HepG2 (cell line): Measurements from ENCODE around the gene ANTXR1. TPM values are rescaled to one million over a fixed set of nuclear protein-coding genes. Genes with fewer than 3 reads are reported as not detected.

Experiments
- ATAC-seq: fragments of 200-7000 bp; cut with Tn5 transposase; 3 replicates; pipeline ENCODE4 v1.9.1; 2020; ENCODE audit warnings: mild to moderate bottlenecking, moderate library complexity
- BruUV-seq: library from RNA; stranded (reverse); fragments of 400-500 nt; replicated peaks from 2 replicates; lab custom pipeline; 2021; lab: Mats Ljungman, UMichigan
- CTCF ChIA-PET: fragments of 300-600 bp; formaldehyde crosslinking; extraction: SDS; loops from one replicate; lab custom pipeline; 2021; ENCODE audit warnings: low total read pairs, inconsistent platforms, low intra/inter-chr PET ratio; lab: Yijun Ruan, JAX
- POLR2A ChIA-PET: fragments of 350-600 bp; sonication (Branson Sonifier 250); formaldehyde crosslinking; loops from one replicate; lab custom pipeline; 2020; ENCODE audit warnings: antibody characterized with exemption, inconsistent platforms; lab: Yijun Ruan, JAX
- DNase-seq: peaks from one replicate; pipeline ENCODE4 v3.0.0-alpha.2; 2015; ENCODE audit warnings: low spot score
- FAIRE-seq: peaks from 3 replicates; lab custom pipeline; 2011; peaks lifted over from hg19 to GRCh38; lab: Jason Lieb, UNC
- H2AFZ ChIP-seq: one replicate; pipeline ENCODE4 v1.6.1; 2011; ENCODE audit warnings: low read length, inconsistent platforms
- H3K27ac ChIP-seq: fragments of 300-600 bp; 3 replicates; pipeline ENCODE4 v1.8.0; 2011; ENCODE audit warnings: mixed run types, mild to moderate bottlenecking, mixed read lengths, low read length, inconsistent platforms; ENCODE audit not compliant: insufficient read depth; ENCODE audit errors: extremely low read length
- H3K27me3 ChIP-seq, 2 experiments: fragments of 200-600 bp in 1 of 2; 2 replicates in 1 of 2; 3 replicates in 1 of 2; pipeline versions ENCODE4 v1.6.0 to v1.8.0; 2011; ENCODE audit warnings: low read length in 2 of 2, mild to moderate bottlenecking in 2 of 2, moderate library complexity in 2 of 2, inconsistent platforms in 1 of 2; ENCODE audit not compliant: insufficient read depth in 2 of 2, control insufficient read depth in 1 of 2
- H3K36me3 ChIP-seq, 2 experiments: fragments of 200-600 bp in 1 of 2; replicated peaks in 1 of 2; 2 replicates in 1 of 2; 3 replicates in 1 of 2; pipeline versions ENCODE4 v1.5.1 to v1.8.0; 2011; ENCODE audit warnings: low read length in 2 of 2, inconsistent platforms in 1 of 2; ENCODE audit not compliant: insufficient read depth in 2 of 2, control insufficient read depth in 1 of 2
- H3K4me1 ChIP-seq: 2 replicates; pipeline ENCODE4 v1.5.1; 2012; ENCODE audit warnings: low read length, inconsistent platforms; ENCODE audit not compliant: insufficient read depth
- H3K4me2 ChIP-seq: 2 replicates; pipeline ENCODE4 v1.6.0; 2011; ENCODE audit warnings: low read depth, low read length, inconsistent platforms
- H3K4me3 ChIP-seq, 3 experiments: fragments of 200-600 bp in 1 of 3; sonication (generic), shearing (Covaris generic) in 1 of 3; replicated peaks in 1 of 3; 2 replicates each; pipeline ENCODE4 v1.5.1; 2011 to 2016; ENCODE audit warnings: low read length in 3 of 3, inconsistent platforms in 2 of 3, low read depth in 2 of 3, mild to moderate bottlenecking in 2 of 3, control low read depth in 1 of 3, mixed read lengths in 1 of 3; ENCODE audit not compliant: insufficient read depth in 1 of 3
- H3K79me2 ChIP-seq: one replicate; pipeline ENCODE4 v1.6.1; 2011; ENCODE audit warnings: low read length, inconsistent platforms; ENCODE audit not compliant: insufficient read depth
- H3K9ac ChIP-seq: 2 replicates; pipeline ENCODE4 v1.6.0; 2011; ENCODE audit warnings: mild to moderate bottlenecking, low read depth, low read length, inconsistent platforms; ENCODE audit not compliant: insufficient read depth
- H3K9me3 ChIP-seq: 2 replicates; pipeline ENCODE4 v1.5.1; 2012; ENCODE audit warnings: mild to moderate bottlenecking, low read length
- H4K20me1 ChIP-seq: 2 replicates; pipeline ENCODE4 v1.6.0; 2011; ENCODE audit warnings: inconsistent platforms, mild to moderate bottlenecking, low read length, moderate library complexity; ENCODE audit not compliant: insufficient read depth
- ATF7 ChIP-seq, 2 experiments: fragments of 450-650 bp in 1 of 2; sonication (generic) in 1 of 2; formaldehyde crosslinking in 1 of 2; IDR thresholded peaks; 2 replicates each; pipeline versions ENCODE4 v1.4.0 to v1.6.1; 2016 to 2020; ENCODE audit warnings: antibody characterized with exemption in 1 of 2, mild to moderate bottlenecking in 1 of 2, missing genetic modification reagents in 1 of 2
- BRD4 ChIP-seq: sonication (generic); formaldehyde crosslinking; IDR thresholded peaks from 2 replicates; pipeline ENCODE4 v1.4.0; 2020; ENCODE audit warnings: missing genetic modification reagents
- CREB1 ChIP-seq, 2 experiments: fragments of 450-650 bp in 1 of 2; IDR thresholded peaks; 2 replicates each; pipeline ENCODE4 v1.6.1; 2016 to 2017; ENCODE audit warnings: control low read depth in 1 of 2, mild to moderate bottlenecking in 1 of 2, missing compliant biosample characterization in 1 of 2, missing genetic modification characterization in 1 of 2
- FOXM1 ChIP-seq: sonication (generic); formaldehyde crosslinking; IDR thresholded peaks from 2 replicates; pipeline ENCODE4 v1.5.0; 2020; ENCODE audit warnings: missing genetic modification reagents
- HMG20B ChIP-seq: conservative IDR thresholded peaks from 2 replicates; pipeline ENCODE4 v1.6.1; 2016; ENCODE audit warnings: missing genetic modification reagents, missing compliant biosample characterization
- RXRA ChIP-seq: sonication (generic); formaldehyde crosslinking; IDR thresholded peaks from 2 replicates; pipeline ENCODE4 v1.5.1; 2020; ENCODE audit warnings: missing genetic modification reagents
- ZNF564 ChIP-seq: sonication (generic); formaldehyde crosslinking; IDR thresholded peaks from 2 replicates; pipeline ENCODE4 v1.8.1; 2023; ENCODE audit warnings: mild to moderate bottlenecking, missing genetic modification reagents
- WGBS: methylation state at CpG from one replicate; pipeline ENCODE4 v1.1.6; 2017; ENCODE audit warnings: low lambda C conversion rate; 5-methylcytosine and 5-hydroxymethylcytosine counted together
- in situ Hi-C: cut with HindIII; loops from 2 replicates; pipeline ENCODE4 v1.10.0; 2017; ENCODE audit warnings: low pct_unique_long_range_greater_than_20kb; ENCODE audit not compliant: extremely low pct_ligation_motif_present
- intact Hi-C: fragments of 100-400 bp; cut with micrococcal nuclease; formaldehyde crosslinking; loops from one replicate; pipeline ENCODE4 v1.10.0; 2022; ENCODE audit not compliant: unreplicated experiment
- polyA plus RNA-seq, 8 experiments: library from polyadenylated mRNA; depleted of rRNA in 3 of 8; stranded (reverse) in 7 of 8; unstranded in 1 of 8; fragments of >200 nt; fragmentation: Illumina TruSeq in 4 of 8; extraction: Trizol in 4 of 8; gene quantifications; 2 replicates each; pipeline versions ENCODE4 v1.2.1 to v1.2.3, GENCODE V29; 2011 to 2016; ENCODE audit warnings: low read depth in 4 of 8, missing spikeins in 1 of 8, mixed read lengths in 1 of 8; ENCODE audit not compliant: insufficient read depth in 1 of 8
- total RNA-seq, 5 experiments: library from RNA; depleted of rRNA; stranded (reverse); fragments of >200 nt; fragmentation: Illumina TruSeq; extraction: Trizol; gene quantifications; 2 replicates each; pipeline ENCODE4 v1.2.3, GENCODE V29; 2016; ENCODE audit warnings: low read depth in 1 of 5

Gene ANTXR1
- total and polyA plus RNA-seq, 2 of the 13 experiments (the other 11 are each of a cell fraction or from before 2014, with no cell fraction given): 4.5 to 12.7 TPM

GRCh38 chr2:69221960-69222751 lies 209.2 kb downstream of the ANTXR1 start:
- H3K4me2 ChIP-seq: no peak overlapping the region
- DNase-seq (no peak), FAIRE-seq (no peak), ATAC-seq (no peak)
- no peak for TF ChIP-seq HMG20B (CRISPR knock-in tag)
- peak; percentile 20; the same call in 1 of the 2 replicates for TF ChIP-seq ATF7 (IDR thresholded peaks at IDR 0.05)
- TF ChIP-seq ATF7 (CRISPR knock-in tag; IDR thresholded peaks at IDR 0.05): no peak
- no peak for TF ChIP-seq ZNF564 (CRISPR knock-in tag)
- TF ChIP-seq RXRA (CRISPR knock-in tag): no peak
- no peak for TF ChIP-seq FOXM1 (CRISPR knock-in tag)
- ChIA-PET POLR2A (interaction anchor here (0.7 kb wide), 1 partner anchor 45 kb away, joined by 3 read pairs; no protein-coding TSS in a partner anchor), CTCF (no interaction called here)
- H3K79me2 ChIP-seq: no peaks in the 10 kb centered on the region
- 97% methylated on average over 6 of the region's 6 CpGs for WGBS
- no peaks in the 10 kb centered on the region for H4K20me1 ChIP-seq
- no TSS peak for BruUV-seq
- H3K36me3 ChIP-seq: no peaks in the 10 kb centered on the region; a peak in 1 of 5 replicates
- H3K4me3 ChIP-seq: no peak overlapping the region
- no peak overlapping the region for H2AFZ ChIP-seq
- no peak overlapping the region for H3K9ac ChIP-seq
- H3K27me3 ChIP-seq: no peaks in the 10 kb centered on the region
- H3K4me1 ChIP-seq: peaks cover 66% of the 10 kb centered on the region
- no peak overlapping the region for H3K27ac ChIP-seq
- intact Hi-C loops: no loop called here
- no peaks in the 10 kb centered on the region for H3K9me3 ChIP-seq
- in situ Hi-C loops: no loop called here

GRCh38 chr2:69222953-69223658 lies 210.1 kb downstream of the ANTXR1 start:
- ATAC-seq (no peak), FAIRE-seq (no peak), DNase-seq (no peak)
- in situ Hi-C loops (no loop called here), intact Hi-C loops (no loop called here)
- whole genome bisulfite sequencing: 99% methylated on average over 3 of the region's 3 CpGs
- no peaks in the 10 kb centered on the region for H4K20me1 ChIP-seq
- CTCF ChIA-PET: no interaction called here
- no peaks in the 10 kb centered on the region for H3K79me2 ChIP-seq
- no peak overlapping the region for H3K9ac ChIP-seq
- H3K4me2 ChIP-seq: no peak overlapping the region
- no peak overlapping the region for H2AFZ ChIP-seq
- H3K36me3 ChIP-seq: no peaks in the 10 kb centered on the region; a peak in 1 of 5 replicates
- no peak overlapping the region for H3K4me3 ChIP-seq
- no peaks in the 10 kb centered on the region for H3K9me3 ChIP-seq
- H3K4me1 ChIP-seq: peaks cover 57% of the 10 kb centered on the region
- POLR2A ChIA-PET: no interaction called here
- H3K27ac ChIP-seq: no peak overlapping the region
- H3K27me3 ChIP-seq: no peaks in the 10 kb centered on the region
- TF ChIP-seq BRD4 (CRISPR knock-in tag): no peak
- TF ChIP-seq CREB1 (IDR thresholded peaks at IDR 0.05): peak; percentile 32; the same call in 1 of the 2 replicates
- no peak; the same call in 1 of the 2 replicates for TF ChIP-seq CREB1 (CRISPR knock-in tag; IDR thresholded peaks at IDR 0.05)
- BruUV-seq: no TSS peak
